Measurements from ENCODE around the gene VPS4B.
"Not testable (repeated sequence)": the region's sequence is repeated elsewhere in the genome, so short reads cannot be mapped to it uniquely, and the experiment has no call there.

Gene VPS4B

GRCh38 chr18:63422087-63422863, at the start of gene VPS4B:
Gene VPS4B (minus strand): TSS chr18:63422476. CDS start chr18:63422259, 217 bp downstream.
- peak; percentile 99 for DNase-seq

GRCh38 chr18:63470751-63471150, 48.5 kb upstream of the VPS4B start:
- DNase-seq, result no peak

- DNase-seq, result no peak
Observed at GRCh38 chr18:63468575-63468974, 46.3 kb upstream of the VPS4B start.

DNA sequence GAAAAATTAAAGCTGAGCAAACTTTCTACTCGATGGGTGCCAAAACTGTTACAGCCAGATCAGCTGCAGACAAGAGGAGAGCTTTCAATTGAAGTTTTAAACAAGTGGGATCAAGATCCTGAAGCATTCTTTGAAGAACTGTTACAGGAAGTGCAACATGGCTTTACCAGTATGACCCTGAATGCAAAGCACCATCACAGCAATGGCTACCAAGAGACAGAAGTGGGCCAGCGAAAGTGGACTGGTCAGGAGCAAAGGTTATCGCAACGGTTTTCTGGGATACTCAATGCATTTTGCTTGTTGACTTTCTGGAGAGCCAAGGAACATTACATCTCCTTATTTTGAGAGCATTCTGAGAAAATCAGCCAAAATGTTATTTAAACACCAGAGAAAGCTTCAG, 45.4 kb upstream of the VPS4B start:
- no peak for DNase-seq

- DNase-seq, result no peak
Observed at GRCh38 chr18:63465059-63465458, 42.8 kb upstream of the VPS4B start.

DNA sequence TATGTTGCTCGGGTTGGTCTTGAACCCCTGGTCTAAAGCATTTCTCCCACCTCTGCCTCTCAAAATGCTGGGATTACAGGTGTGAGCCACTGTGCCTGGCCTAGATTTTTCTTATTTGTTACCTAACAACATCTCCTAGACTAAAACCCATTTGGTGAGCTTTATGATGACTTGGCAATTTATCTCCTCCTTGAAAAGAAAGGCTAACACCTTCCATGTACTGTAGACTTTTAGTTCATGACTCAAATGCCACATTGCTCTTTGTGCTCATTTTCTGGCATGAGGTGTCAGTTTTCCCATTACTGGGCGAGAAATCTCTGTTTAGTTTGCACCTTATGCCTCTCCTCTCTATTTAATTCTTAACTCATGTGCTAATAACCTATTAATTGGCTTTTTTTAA, 42.2 kb upstream of the VPS4B start:
- no peak for DNase-seq

GRCh38 chr18:63460414-63460813, 38.1 kb upstream of the VPS4B start:
- DNase-seq, result no peak

GRCh38 chr18:63457977-63458376, 35.7 kb upstream of the VPS4B start:
- DNase-seq, result no peak

DNA sequence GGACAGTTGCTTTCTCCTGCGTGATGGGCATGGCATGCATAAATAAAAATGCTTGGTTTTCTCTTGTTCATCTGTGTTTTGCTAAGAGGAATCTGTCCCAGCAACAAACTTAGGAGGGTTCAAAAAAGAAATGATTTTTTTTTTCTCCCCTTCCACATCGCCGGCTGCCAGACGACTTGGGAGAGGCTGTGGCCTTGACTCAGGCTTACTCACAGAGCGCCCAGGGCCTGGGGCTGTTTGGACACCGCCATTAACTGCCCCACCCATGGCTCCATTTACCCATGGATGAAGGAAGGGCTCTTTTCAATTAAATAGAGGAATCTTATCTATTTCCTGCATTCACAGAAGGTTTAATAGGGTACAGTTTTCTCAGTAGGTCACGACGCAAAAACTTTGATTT, 32.2 kb upstream of the VPS4B start:
- no peak for DNase-seq

- DNase-seq, result not testable (repeated sequence)
Observed at GRCh38 chr18:63452751-63453150, 30.5 kb upstream of the VPS4B start.

- DNase-seq, result no peak
Observed at GRCh38 chr18:63451799-63452660, 29.8 kb upstream of the VPS4B start.

DNA sequence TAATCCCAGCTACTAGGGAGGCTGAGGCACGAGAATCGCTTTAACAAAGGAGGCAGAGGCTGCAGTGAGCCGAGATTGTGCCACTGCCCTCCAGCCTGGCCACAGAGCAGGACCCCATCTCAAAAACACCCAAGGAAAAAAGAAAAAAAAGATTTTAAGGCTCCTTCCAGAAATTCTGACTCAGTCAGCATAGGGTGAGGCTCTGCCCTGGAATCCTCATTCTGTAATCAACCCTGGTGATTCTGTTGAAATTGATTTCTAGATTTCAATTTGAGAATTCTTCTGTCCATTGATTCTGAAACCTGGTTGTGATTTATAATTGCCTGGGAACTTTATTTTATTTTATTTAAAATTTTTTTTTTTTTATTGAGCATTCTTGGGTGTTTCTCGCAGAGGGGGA, 27.1 kb upstream of the VPS4B start:
- no peak for DNase-seq

- DNase-seq, result no peak
Observed at GRCh38 chr18:63447066-63447465, 24.8 kb upstream of the VPS4B start.

DNA sequence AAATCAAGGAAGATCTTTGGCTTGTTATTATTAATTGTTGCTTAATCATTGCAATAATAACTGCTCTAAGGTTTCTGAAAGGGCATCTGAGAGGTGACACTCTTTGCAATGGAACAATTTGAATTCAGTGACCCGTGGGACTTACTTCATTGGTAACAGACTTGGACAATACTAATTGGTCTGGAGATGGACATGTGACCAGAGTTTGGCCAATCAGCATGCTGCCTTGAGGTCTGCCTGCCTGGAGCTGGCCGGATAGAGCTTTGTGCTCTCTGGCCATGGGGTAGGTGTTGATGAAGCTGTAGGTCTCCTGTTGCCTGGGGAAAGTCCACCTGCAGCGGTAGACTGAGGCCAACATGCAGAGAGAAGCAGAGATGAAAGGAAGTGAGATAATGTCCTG, 24.0 kb upstream of the VPS4B start:
- no peak for DNase-seq

DNA sequence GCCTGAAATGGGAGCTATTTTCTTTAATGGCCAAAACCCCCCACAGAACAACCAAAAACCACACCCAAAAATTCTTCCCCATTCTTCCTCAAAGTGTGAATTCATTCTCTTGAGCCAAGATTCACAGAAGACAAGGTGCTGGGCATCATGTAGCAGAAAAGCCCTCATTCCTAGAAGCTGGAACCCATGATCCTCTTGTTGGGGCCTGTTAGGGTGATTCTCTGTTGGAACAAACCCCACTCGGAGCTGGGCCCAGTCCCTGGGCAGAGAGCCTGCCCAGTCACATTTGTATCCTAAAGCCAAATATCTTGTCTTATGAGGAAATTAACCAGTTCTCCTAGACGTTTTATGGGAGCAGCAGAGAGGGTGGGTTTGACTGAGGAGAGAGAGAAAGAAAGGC, 22.8 kb upstream of the VPS4B start:
- no peak for DNase-seq

DNA sequence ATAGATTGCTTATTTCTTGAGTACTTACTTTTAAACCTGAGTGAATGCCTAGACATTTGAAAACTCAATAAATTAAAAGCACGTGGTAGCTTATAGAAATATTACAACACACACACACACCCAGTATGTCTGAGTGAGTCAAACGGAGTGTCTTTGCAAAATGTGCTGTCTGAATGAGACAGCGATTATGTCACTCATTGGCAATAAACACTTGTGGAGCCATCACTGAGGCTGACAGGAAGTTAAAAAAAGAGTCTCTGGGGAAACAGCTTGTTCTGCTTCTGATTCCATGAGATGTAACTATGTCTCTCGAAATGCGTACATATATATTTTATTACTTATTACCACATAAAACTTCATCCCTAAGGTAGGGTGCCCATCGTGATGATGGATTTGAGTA, 22.3 kb upstream of the VPS4B start:
- peak; percentile 10 for DNase-seq

- no peak for DNase-seq
Observed at GRCh38 chr18:63443829-63444228, 21.6 kb upstream of the VPS4B start.

DNA sequence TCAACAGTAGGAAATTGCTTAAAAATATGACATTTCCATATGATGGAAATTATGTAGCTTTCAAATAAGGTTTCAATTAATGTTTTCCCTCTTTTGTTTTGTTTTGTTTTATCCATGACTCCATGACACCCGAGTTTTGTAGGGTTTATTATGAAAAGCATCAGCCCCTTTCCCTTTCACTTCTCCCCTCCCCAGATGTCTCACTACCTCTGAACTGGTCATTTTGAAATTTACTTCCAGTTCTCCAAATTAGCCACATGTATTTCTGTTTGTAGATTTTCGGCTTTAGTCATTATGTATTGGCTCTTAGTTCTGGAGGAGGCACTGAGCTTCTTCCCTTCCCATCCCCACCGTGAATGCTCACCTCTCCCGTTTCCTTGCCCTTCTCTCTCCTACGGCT, 18.6 kb upstream of the VPS4B start:
- DNase-seq, result no peak

- no peak for DNase-seq
Observed at GRCh38 chr18:63440219-63440618, 17.9 kb upstream of the VPS4B start.

GRCh38 chr18:63439334-63439733, 17.1 kb upstream of the VPS4B start:
- DNase-seq, result peak; percentile 74

DNA sequence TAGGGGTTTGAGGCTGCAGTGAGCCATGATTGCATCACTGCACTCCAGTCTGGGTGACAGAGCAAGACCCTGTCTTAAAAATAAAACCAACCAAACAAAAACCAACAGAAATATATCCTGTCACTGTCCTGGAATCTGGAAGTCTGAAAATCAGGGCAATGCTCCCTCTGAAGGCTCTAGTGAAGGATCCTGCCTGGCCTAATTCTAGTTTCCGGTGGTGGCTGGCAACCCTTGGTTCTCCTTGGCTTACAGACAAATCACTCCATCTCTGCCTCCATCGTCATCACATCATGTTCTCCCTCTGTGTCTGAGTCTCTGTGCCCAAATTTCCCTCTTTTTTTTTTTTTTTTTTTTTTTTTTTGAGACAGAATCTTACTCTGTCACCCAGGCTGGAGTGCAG, 15.9 kb upstream of the VPS4B start:
- no peak for DNase-seq

GRCh38 chr18:63433334-63433866, 11.1 kb upstream of the VPS4B start:
- DNase-seq, result no peak

DNA sequence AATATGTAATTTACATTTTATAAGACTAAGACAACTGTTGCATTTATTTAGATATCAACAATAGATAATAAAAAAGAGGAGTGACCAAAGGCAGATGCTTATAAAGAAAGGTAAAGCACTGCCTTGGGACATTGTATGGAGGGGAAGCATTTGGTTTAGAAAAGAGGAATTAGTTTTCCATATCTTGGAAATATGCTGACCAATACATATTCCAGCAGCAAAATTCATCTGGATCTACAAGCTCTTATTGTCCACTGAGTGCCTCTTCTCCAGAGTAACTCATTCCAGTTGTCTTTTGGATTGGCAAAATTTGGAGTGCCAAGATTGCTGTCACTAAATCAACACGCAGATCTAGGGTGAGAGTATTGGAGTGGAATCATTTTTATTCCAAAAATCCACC, 8.9 kb upstream of the VPS4B start:
- no peak for DNase-seq

- no peak for DNase-seq
Observed at GRCh38 chr18:63430526-63430925, 8.2 kb upstream of the VPS4B start.

All from CD4-positive, alpha-beta T cell treated with Interleukin-4 for 4 hours (primary cell).